HG03139 (cell line): ENCODE data around the gene GALNT5.

Experiments
- ATAC-seq: cut with Tn5 transposase; IDR thresholded peaks from one replicate; pipeline ENCODE4 v1.9.1; 2021; ENCODE audit not compliant: unreplicated experiment

Gene GALNT5

DNA sequence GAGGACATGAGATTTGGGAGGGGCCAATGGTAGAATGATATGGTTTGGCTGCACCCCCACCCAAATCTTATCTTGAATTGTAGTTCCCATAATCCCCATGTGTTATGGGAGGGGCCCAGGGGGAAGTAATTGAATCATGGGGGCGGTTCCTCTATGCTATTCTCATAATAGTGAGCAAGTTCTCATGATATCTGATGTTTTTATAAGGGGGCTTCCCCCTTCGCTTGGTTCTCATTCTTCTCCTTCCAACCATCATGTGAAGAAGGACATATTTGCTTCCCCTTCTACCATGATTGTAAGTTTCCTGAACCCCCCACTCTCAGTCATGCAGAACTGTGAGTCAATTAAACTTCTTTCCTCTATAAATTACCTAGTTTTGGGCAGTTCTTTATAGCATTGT lies 105.1 kb downstream of the GALNT5 start:
- ATAC-seq = no peak

DNA sequence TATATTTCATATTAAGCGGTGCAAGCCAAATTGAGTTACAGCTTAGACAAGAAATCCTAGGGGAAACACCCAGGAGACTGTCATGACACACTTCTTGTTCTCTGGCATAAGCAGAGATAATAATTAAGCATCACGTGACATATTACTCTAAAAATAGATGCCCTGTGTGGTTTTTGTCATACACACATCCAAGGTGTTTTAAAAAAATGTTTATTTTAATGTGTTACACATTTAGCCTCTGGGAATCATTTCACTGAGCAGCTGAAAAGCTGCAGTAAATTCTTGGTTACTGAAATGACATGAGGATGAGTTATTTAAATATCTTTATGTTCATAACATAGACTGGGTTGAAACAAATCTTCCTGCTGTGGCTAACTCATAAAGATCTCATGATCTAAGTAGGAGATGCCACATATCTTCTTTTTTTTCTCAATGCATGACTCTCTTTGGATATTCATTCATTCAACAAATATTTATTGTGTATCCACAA lies 106.2 kb downstream of the GALNT5 start:
- ATAC-seq = peak; percentile 53
